ENCODE data around the gene TNS1. TPM values are rescaled to one million over a fixed set of nuclear protein-coding genes. Genes with fewer than 3 reads are reported as not detected.

The TNS1 gene
- polyA plus RNA-seq, 4 donors = 57.5 to 82.9 (median 63.6) TPM

DNA sequence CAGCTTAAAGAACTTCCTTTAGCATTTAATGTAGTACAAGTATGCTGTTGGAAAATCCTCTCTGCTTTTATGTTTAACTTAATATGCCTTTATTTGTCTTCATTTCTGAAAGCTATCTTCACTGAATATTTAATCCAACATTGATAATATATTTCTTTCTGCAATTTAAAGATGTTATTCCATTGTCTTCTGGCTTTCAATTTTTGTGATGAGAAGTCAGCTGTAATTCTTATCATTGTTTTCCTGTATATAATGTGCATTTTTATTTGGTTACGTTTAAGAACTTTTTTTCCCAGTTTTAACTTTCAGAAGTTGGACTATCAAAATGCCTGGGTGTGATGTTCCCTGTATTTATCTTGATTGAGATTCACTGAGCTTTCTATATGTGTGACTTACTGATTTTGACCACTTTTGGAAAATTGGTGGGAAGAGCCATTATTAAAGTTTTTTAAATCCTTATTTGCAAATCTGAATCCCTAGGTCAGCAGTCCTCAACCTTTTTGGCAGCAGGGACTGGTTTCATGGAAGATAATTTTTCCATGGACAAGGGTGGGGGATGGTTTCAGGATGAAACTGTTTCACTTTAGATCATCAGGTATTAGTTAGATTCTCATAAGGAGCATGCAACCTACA, 241.0 kb downstream of the TNS1 start:
- no peak for DNase-seq (ENCODE audit: low read depth in 4 of 4, low spot score in 3 of 4)

DNA sequence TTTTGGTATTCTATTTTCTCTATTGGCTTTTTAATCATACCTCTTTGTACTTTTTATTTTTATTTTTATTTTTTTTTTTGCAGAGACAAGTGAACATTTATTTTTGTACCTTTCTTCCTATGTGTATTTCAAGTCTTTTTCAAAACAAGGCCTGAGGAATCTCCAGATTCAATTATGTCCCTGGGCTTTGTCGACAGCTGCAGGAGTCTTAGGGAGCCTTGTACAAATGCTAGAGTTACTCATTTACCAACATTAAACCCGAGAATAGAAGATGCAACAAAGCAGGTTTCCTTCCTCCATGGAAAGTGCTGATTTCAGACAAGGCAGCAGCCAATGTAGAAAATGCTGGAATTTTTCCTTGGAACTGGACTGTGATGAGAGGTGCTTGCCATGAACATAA, 242.8 kb downstream of the TNS1 start:
- DNase-seq (ENCODE audit: low read depth in 4 of 4, low spot score in 3 of 4) = no peak

DNA sequence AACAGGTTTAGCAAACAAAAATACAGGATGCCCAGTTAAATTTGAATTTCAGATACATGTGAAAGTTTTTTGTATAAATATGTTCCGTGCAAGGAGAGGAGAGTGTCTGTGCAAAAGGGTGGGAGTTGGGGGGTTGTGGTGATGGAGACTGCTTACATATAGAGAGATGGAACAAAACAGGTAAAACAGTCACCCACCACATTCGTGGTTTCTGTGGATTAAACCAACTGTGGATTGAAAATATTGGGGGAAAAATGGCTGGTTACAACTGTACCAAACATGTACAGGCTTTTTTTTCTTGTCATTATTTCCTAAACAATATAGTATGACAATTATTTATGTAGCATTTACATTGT, 245.7 kb downstream of the TNS1 start:
- DNase-seq (ENCODE audit: low read depth in 4 of 4, low spot score in 3 of 4) = no peak

- peak; percentile 57 to 76 (median 68) for DNase-seq (ENCODE audit: low read depth in 4 of 4, low spot score in 3 of 4)
Measured at GRCh38 chr2:217756375-217757107, 246.3 kb downstream of the TNS1 start.

GRCh38 chr2:217755027-217755745, 247.6 kb downstream of the TNS1 start:
- DNase-seq (ENCODE audit: low read depth in 4 of 4, low spot score in 3 of 4) = no peak

DNA sequence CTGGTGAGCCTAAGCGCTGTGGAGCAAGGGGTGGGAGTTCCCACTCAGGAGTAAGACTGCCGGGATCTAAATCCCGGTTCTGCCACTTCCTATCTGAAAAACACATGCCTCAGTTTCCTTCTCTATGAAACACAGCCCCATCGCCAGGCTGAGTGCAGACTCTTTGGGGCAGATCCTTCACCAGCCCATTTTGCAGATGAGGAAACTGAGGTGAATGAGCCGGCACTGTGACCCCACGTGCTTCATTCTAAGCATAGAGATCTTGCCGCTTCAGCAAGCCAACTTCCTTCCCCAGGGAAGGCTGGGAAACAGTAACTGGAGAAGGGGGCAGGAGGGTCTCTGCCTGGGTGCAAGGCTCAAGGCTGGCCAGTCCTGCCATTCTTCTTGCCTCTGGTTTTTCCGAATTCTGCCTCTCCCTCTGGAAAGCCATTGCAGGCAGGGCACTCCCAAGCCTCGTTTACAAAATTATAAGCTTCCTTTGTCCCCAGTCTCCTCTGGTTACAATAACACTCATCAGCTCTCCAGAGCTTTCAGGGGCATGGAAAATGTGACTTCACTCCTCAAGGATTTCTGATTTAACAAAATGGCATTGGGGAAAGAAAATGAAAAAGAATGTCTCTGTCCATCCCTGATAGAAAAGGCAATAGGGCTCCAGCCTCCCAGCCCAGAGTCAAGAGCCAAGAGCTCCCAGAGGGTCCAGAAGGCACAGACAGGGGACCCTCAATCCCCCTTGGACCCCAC, 249.2 kb downstream of the TNS1 start:
- no peak for DNase-seq (ENCODE audit: low read depth in 4 of 4, low spot score in 3 of 4)

DNA sequence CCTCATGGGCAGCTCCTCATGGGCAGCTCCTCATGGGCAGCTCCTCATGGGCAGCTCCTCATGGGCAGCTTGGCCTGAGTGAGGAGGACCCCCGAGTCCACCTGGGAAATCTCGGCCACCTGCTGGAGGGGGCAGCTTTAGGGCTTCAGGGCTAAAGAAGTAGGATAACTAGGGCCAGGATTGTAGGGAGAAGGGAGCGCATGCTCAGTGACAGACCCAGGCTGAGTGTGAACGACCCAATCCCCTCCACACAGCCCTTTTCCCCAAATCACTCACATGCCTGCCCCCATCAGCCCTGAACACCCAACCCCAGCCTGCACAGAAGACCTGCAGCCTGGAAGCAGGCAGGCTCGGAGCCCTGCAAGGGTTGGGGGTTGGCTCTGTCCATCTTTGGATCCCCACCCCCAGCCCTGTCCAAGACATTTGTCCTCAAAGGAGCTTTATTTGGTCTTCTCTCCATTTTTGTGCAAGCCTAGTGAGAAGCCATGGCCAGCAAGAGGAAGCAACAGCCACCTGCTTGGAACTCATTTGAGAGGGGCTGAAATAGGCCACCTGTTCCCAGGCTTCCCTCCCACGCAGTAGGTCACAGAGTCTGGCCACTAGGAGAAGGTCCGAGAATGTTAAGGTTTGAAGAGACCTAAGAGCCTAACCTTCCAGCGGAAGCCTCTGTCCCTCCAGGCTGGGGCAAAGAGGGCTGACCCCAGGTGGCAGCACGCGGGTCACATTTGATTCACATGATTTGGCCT, 249.9 kb downstream of the TNS1 start:
- no peak for DNase-seq (ENCODE audit: low read depth in 4 of 4, low spot score in 3 of 4)

- no peak for DNase-seq (ENCODE audit: low read depth in 4 of 4, low spot score in 3 of 4)
Measured at GRCh38 chr2:217751952-217752351, 250.8 kb downstream of the TNS1 start.

DNA sequence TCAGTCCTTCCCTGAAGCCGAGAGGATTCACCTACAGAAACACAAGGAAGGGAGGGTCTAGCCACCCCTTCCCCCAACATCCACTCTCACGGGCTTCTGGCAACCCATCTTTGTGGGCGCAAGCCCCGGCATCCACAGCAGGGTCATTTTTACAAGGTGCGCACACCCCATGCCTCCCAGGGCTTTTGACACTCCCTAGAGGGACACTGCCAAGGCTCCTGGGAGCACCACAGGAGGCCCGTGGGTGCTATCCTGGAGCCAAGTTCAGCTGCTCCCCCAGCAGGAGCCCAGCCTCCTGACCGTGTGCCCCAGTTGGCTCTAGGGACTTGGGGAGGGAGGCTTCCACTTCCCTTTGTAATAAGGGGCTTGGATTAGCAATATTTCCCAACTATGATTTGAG, 251.6 kb downstream of the TNS1 start:
- DNase-seq (ENCODE audit: low read depth in 4 of 4, low spot score in 3 of 4) = no peak

Other genes starting within 250 kb of the TNS1 start
- under 1 TPM in 3 of 4 donors, not detected in 1; 0.11 to 0.50 (median 0.37) TPM for gene RUFY4, start 66.3 kb upstream of the TNS1 start, polyA plus RNA-seq (ENCODE audit: insufficient read length in 4 of 4)
- 1 to 10 TPM in 1 of 4 donors, under 1 TPM in 3; 0.06 to 1.3 (median 0.41) TPM for gene CXCR2, start 123.0 kb upstream of the TNS1 start, polyA plus RNA-seq (ENCODE audit: insufficient read length in 4 of 4)
- under 1 TPM in 1 of 4 donors, not detected in 3; 0.55 TPM for gene CXCR1, start 164.0 kb upstream of the TNS1 start, polyA plus RNA-seq (ENCODE audit: insufficient read length in 4 of 4)
- 100 to 1,000 TPM; 216 to 275 (median 255) TPM for gene ARPC2, start 214.2 kb upstream of the TNS1 start, polyA plus RNA-seq (ENCODE audit: insufficient read length in 4 of 4)